ENCODE measurements around the gene MYH1.

- TF ChIP-seq, protein P1, sequence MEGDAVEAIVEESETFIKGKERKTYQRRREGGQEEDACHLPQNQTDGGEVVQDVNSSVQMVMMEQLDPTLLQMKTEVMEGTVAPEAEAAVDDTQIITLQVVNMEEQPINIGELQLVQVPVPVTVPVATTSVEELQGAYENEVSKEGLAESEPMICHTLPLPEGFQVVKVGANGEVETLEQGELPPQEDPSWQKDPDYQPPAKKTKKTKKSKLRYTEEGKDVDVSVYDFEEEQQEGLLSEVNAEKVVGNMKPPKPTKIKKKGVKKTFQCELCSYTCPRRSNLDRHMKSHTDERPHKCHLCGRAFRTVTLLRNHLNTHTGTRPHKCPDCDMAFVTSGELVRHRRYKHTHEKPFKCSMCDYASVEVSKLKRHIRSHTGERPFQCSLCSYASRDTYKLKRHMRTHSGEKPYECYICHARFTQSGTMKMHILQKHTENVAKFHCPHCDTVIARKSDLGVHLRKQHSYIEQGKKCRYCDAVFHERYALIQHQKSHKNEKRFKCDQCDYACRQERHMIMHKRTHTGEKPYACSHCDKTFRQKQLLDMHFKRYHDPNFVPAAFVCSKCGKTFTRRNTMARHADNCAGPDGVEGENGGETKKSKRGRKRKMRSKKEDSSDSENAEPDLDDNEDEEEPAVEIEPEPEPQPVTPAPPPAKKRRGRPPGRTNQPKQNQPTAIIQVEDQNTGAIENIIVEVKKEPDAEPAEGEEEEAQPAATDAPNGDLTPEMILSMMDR (IDR thresholded peaks at IDR 0.05) = no peak
- no peak for TF ChIP-seq POLR2A (IDR thresholded peaks at IDR 0.05)
Measured at GRCh38 chr17:10457952-10458351, 60.4 kb downstream of the MYH1 start.
